HepG2 (cell line): ENCODE data around the gene HNRNPUL1. TPM values are rescaled to one million over a fixed set of nuclear protein-coding genes. Genes with fewer than 3 reads are reported as not detected.

Source experiments
- CBX1 ChIP-seq: IDR thresholded peaks from one replicate; pipeline ENCODE4 v1.6.1; 2016; ENCODE audit warnings: antibody characterized with exemption, low read depth
- FOSL1 ChIP-seq: sonication (generic); formaldehyde crosslinking; IDR thresholded peaks from 2 replicates; pipeline ENCODE4 v1.9.0; 2021; ENCODE audit warnings: missing genetic modification reagents, borderline replicate concordance
- FOXP1 ChIP-seq, 2 experiments: fragments of 450-650 bp in 1 of 2; IDR thresholded peaks; 2 replicates each; pipeline ENCODE4 v1.6.1; 2017 to 2018; ENCODE audit warnings: antibody characterized with exemption in 1 of 2
- ISL2 ChIP-seq: sonication (generic); formaldehyde crosslinking; IDR thresholded peaks from 2 replicates; pipeline ENCODE4 v1.5.0; 2020; ENCODE audit warnings: missing genetic modification reagents
- PHF8 ChIP-seq: sonication (generic); formaldehyde crosslinking; IDR thresholded peaks from 2 replicates; pipeline ENCODE4 v1.5.0; 2020; ENCODE audit warnings: missing genetic modification reagents
- RBM39 ChIP-seq: fragments of 200-400 bp; formaldehyde crosslinking; IDR thresholded peaks from one replicate; pipeline ENCODE4 v1.6.1; 2018; ENCODE audit warnings: antibody characterized with exemption, mild to moderate bottlenecking, low read depth, low read length; ENCODE audit not compliant: poor library complexity, severe bottlenecking
- RFXAP ChIP-seq: sonication (generic); formaldehyde crosslinking; IDR thresholded peaks from 2 replicates; pipeline ENCODE4 v1.4.0; 2020; ENCODE audit warnings: missing genetic modification reagents, borderline replicate concordance
- SMAD1 ChIP-seq: sonication (generic); formaldehyde crosslinking; IDR thresholded peaks from 2 replicates; pipeline ENCODE4 v1.4.0; 2020; ENCODE audit warnings: missing genetic modification reagents, low read depth, mild to moderate bottlenecking, borderline replicate concordance
- SP4 ChIP-seq: sonication (generic); formaldehyde crosslinking; IDR thresholded peaks from 2 replicates; pipeline ENCODE4 v1.8.1; 2023; ENCODE audit warnings: mild to moderate bottlenecking, missing genetic modification reagents
- SRSF1 ChIP-seq: fragments of 200-400 bp; formaldehyde crosslinking; optimal IDR thresholded peaks from 2 replicates; pipeline ENCODE3; 2017; ENCODE audit warnings: mild to moderate bottlenecking, low read depth, low read length, moderate library complexity
- SRSF9 ChIP-seq: fragments of 200-400 bp; formaldehyde crosslinking; IDR thresholded peaks from 2 replicates; pipeline ENCODE4 v1.6.1; 2018; ENCODE audit warnings: borderline replicate concordance, mild to moderate bottlenecking, low read depth, low read length; ENCODE audit not compliant: insufficient read depth, poor library complexity, severe bottlenecking
- TCF12 ChIP-seq, 2 experiments: fragments of 450-650 bp in 1 of 2; sonication (generic) in 1 of 2; formaldehyde crosslinking in 1 of 2; IDR thresholded peaks; 2 replicates each; pipeline versions ENCODE4 v1.6.1 to v1.8.0; 2017 to 2022; ENCODE audit warnings: antibody characterized with exemption in 1 of 2, mild to moderate bottlenecking in 1 of 2, missing genetic modification reagents in 1 of 2, moderate library complexity in 1 of 2
- TEAD3 ChIP-seq: optimal IDR thresholded peaks from 2 replicates; pipeline ENCODE3; 2016; ENCODE audit warnings: borderline replicate concordance
- ZBTB3 ChIP-seq: sonication (generic); formaldehyde crosslinking; IDR thresholded peaks from 2 replicates; pipeline ENCODE4 v1.4.0; 2020; ENCODE audit warnings: low read depth, mild to moderate bottlenecking, moderate library complexity, missing genetic modification reagents, borderline replicate concordance
- ZFP90 ChIP-seq: sonication (generic); formaldehyde crosslinking; IDR thresholded peaks from 2 replicates; pipeline ENCODE4 v1.8.0; 2022; ENCODE audit warnings: missing genetic modification reagents, mild to moderate bottlenecking, inconsistent platforms, borderline replicate concordance
- ZMAT3 ChIP-seq: sonication (generic); formaldehyde crosslinking; conservative IDR thresholded peaks from 2 replicates; pipeline ENCODE4 v1.7.0; 2021; ENCODE audit warnings: missing genetic modification reagents
- ZNF546 ChIP-seq: sonication (generic); formaldehyde crosslinking; conservative IDR thresholded peaks from 2 replicates; pipeline ENCODE4 v1.8.1; 2023; ENCODE audit warnings: mild to moderate bottlenecking, missing genetic modification reagents
- ZNF556 ChIP-seq: sonication (generic); formaldehyde crosslinking; IDR thresholded peaks from 2 replicates; pipeline ENCODE4 v1.4.0; 2020; ENCODE audit warnings: mild to moderate bottlenecking, missing genetic modification reagents, borderline replicate concordance
- ZNF674 ChIP-seq: sonication (generic); formaldehyde crosslinking; IDR thresholded peaks from 2 replicates; pipeline ENCODE4 v1.5.0; 2020; ENCODE audit warnings: low read depth, mild to moderate bottlenecking, missing genetic modification reagents
- polyA plus RNA-seq, 8 experiments: library from polyadenylated mRNA; depleted of rRNA in 3 of 8; stranded (reverse) in 7 of 8; unstranded in 1 of 8; fragments of >200 nt; fragmentation: Illumina TruSeq in 4 of 8; extraction: Trizol in 4 of 8; gene quantifications; 2 replicates each; pipeline versions ENCODE4 v1.2.1 to v1.2.3, GENCODE V29; 2011 to 2016; ENCODE audit warnings: low read depth in 4 of 8, missing spikeins in 1 of 8, mixed read lengths in 1 of 8; ENCODE audit not compliant: insufficient read depth in 1 of 8
- total RNA-seq, 5 experiments: library from RNA; depleted of rRNA; stranded (reverse); fragments of >200 nt; fragmentation: Illumina TruSeq; extraction: Trizol; gene quantifications; 2 replicates each; pipeline ENCODE4 v1.2.3, GENCODE V29; 2016; ENCODE audit warnings: low read depth in 1 of 5
- TF ChIP-seq, protein P1 (sequence below): sonication (generic); formaldehyde crosslinking; IDR thresholded peaks from 2 replicates; pipeline ENCODE4 v1.8.1; 2023; ENCODE audit warnings: mild to moderate bottlenecking, missing genetic modification reagents, borderline replicate concordance
- TF ChIP-seq, protein P2 (sequence below): sonication (generic); formaldehyde crosslinking; IDR thresholded peaks from 2 replicates; pipeline ENCODE4 v1.9.0; 2021; ENCODE audit warnings: missing genetic modification reagents, borderline replicate concordance
- TF ChIP-seq, protein P3 (sequence below): sonication (generic); formaldehyde crosslinking; IDR thresholded peaks from 2 replicates; pipeline ENCODE4 v1.5.1; 2020; ENCODE audit warnings: missing genetic modification reagents, mild to moderate bottlenecking, borderline replicate concordance
- TF ChIP-seq, protein P4 (sequence below): sonication (generic); formaldehyde crosslinking; IDR thresholded peaks from 2 replicates; pipeline ENCODE4 v1.5.1; 2020; ENCODE audit warnings: missing genetic modification reagents, mild to moderate bottlenecking, borderline replicate concordance

The HNRNPUL1 gene
- total and polyA plus RNA-seq, 2 of the 13 experiments (the other 11 are each of a cell fraction or from before 2014, with no cell fraction given): 30.9 to 81.7 TPM

DNA sequence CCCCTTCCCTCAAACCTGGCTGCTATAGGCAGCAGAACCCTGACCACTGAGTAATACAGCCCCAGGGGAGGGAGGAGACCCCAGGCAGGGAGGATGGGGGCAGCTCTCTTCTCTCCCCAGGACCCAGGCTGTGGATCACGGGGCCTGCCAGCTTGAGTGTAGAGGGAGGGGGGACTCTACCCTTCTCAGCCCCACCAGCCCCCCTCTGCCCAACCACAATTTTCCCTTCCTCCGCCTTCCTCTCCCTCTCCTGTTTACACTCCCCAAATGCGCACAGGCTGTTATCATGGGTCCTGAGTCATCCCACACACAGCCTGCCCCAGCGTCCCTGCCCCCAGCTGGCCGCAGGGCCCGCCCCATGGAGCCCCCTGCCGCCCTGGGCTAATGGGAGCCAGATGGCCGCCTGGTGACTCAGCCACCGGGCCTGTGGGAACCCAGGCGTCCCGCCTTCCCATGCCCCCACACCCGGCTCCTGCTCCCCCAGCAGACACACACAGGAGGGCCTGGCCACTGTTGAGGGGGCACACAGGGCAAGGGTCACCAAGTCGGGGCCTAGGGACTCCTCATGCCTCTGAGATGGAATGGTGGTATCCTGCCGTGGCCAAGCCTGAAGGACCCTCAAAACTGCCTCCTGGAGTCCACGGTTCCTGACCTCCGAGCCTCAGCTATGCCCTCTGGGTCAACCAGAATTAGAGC is 59.4 kb downstream of the HNRNPUL1 start (continued):
- 0 out of 2 replicates have a peak, but pooled peaks have one; percentile 31 for TF ChIP-seq SP4 (CRISPR knock-in tag)
- TF ChIP-seq, protein P1, sequence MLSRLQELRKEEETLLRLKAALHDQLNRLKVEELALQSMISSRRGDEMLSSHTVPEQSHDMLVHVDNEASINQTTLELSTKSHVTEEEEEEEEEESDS (CRISPR knock-in tag): no peak
- TF ChIP-seq, protein P2, sequence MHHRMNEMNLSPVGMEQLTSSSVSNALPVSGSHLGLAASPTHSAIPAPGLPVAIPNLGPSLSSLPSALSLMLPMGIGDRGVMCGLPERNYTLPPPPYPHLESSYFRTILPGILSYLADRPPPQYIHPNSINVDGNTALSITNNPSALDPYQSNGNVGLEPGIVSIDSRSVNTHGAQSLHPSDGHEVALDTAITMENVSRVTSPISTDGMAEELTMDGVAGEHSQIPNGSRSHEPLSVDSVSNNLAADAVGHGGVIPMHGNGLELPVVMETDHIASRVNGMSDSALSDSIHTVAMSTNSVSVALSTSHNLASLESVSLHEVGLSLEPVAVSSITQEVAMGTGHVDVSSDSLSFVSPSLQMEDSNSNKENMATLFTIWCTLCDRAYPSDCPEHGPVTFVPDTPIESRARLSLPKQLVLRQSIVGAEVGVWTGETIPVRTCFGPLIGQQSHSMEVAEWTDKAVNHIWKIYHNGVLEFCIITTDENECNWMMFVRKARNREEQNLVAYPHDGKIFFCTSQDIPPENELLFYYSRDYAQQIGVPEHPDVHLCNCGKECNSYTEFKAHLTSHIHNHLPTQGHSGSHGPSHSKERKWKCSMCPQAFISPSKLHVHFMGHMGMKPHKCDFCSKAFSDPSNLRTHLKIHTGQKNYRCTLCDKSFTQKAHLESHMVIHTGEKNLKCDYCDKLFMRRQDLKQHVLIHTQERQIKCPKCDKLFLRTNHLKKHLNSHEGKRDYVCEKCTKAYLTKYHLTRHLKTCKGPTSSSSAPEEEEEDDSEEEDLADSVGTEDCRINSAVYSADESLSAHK: no peak
- TF ChIP-seq SRSF1: peak; percentile 86
- 0 out of 2 replicates have a peak, but pooled peaks have one; percentile 45 for TF ChIP-seq ZMAT3 (CRISPR knock-in tag)
- no peak for TF ChIP-seq ZNF556 (CRISPR knock-in tag)
- TF ChIP-seq, protein P3, sequence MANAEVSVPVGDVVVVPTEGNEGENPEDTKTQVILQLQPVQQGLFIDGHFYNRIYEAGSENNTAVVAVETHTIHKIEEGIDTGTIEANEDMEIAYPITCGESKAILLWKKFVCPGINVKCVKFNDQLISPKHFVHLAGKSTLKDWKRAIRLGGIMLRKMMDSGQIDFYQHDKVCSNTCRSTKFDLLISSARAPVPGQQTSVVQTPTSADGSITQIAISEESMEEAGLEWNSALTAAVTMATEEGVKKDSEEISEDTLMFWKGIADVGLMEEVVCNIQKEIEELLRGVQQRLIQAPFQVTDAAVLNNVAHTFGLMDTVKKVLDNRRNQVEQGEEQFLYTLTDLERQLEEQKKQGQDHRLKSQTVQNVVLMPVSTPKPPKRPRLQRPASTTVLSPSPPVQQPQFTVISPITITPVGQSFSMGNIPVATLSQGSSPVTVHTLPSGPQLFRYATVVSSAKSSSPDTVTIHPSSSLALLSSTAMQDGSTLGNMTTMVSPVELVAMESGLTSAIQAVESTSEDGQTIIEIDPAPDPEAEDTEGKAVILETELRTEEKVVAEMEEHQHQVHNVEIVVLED (CRISPR knock-in tag): no peak
- TF ChIP-seq SRSF9: no peak
- TF ChIP-seq, protein P4, sequence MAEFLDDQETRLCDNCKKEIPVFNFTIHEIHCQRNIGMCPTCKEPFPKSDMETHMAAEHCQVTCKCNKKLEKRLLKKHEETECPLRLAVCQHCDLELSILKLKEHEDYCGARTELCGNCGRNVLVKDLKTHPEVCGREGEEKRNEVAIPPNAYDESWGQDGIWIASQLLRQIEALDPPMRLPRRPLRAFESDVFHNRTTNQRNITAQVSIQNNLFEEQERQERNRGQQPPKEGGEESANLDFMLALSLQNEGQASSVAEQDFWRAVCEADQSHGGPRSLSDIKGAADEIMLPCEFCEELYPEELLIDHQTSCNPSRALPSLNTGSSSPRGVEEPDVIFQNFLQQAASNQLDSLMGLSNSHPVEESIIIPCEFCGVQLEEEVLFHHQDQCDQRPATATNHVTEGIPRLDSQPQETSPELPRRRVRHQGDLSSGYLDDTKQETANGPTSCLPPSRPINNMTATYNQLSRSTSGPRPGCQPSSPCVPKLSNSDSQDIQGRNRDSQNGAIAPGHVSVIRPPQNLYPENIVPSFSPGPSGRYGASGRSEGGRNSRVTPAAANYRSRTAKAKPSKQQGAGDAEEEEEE (CRISPR knock-in tag): no peak
- peak; percentile 77; the same call in 1 of the 2 replicates for TF ChIP-seq FOSL1 (CRISPR knock-in tag)
- TF ChIP-seq ZNF674 (CRISPR knock-in tag): no peak
- TF ChIP-seq ZNF546: no peak
- no peak for TF ChIP-seq RFXAP (CRISPR knock-in tag)
- peak; percentile 47 for TF ChIP-seq TEAD3 (CRISPR knock-in tag)
- TF ChIP-seq CBX1: peak; percentile 39
- TF ChIP-seq FOXP1 (IDR thresholded peaks at IDR 0.05): no peak
- peak; percentile 72 for TF ChIP-seq FOXP1 (CRISPR knock-in tag; IDR thresholded peaks at IDR 0.05)
- TF ChIP-seq PHF8 (CRISPR knock-in tag): peak; percentile 9; the same call in 1 of the 2 replicates
- TF ChIP-seq ZBTB3 (CRISPR knock-in tag): 0 out of 2 replicates have a peak, but pooled peaks have one; percentile 15
- no peak for TF ChIP-seq TCF12 (IDR thresholded peaks at IDR 0.05)
- TF ChIP-seq TCF12 (CRISPR knock-in tag; IDR thresholded peaks at IDR 0.05): no peak
- no peak for TF ChIP-seq ISL2 (CRISPR knock-in tag)
- no peak for TF ChIP-seq SMAD1 (CRISPR knock-in tag)
- TF ChIP-seq ZFP90 (CRISPR knock-in tag): no peak
- TF ChIP-seq RBM39: peak; percentile 85
